Stimulated activated CD8-positive, alpha-beta memory T cell treated with anti-CD3 and anti-CD28 coated beads, Interleukin-12 subunit alpha, Interleukin-12 subunit beta, amount 100 ng/mL, for 24 hours (primary cell): ENCODE data around the gene GPR68.
"Not testable (repeated sequence)": the region's sequence is repeated elsewhere in the genome, so short reads cannot be mapped to it uniquely, and the experiment has no call there.

Source experiments
- DNase-seq: peaks from one replicate; pipeline ENCODE4 v3.0.0-alpha.2; 2020; ENCODE audit errors: extremely low read depth

The GPR68 gene

GRCh38 chr14:91190853-91191252, 53.7 kb downstream of the GPR68 start:
- no peak for DNase-seq

DNA sequence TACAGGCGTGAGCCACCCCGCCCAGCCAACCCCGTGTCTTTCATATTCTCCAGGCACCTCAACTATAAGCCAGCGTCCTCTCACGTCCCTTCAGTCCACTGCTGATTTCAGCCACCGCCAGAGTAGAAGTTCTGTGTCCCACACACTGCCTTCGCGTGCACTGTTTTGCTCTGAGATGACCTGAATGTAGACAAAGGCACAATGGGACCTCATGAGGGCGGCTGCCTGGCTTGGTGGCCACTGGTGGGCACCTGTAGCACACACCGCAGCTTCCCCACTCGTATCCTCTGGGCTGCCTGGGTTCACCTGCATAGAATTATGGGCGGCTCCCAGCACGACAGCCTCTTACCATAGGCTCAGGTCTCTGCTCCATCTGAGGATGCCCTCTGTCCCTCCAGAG, 57.2 kb downstream of the GPR68 start:
- DNase-seq = no peak

DNA sequence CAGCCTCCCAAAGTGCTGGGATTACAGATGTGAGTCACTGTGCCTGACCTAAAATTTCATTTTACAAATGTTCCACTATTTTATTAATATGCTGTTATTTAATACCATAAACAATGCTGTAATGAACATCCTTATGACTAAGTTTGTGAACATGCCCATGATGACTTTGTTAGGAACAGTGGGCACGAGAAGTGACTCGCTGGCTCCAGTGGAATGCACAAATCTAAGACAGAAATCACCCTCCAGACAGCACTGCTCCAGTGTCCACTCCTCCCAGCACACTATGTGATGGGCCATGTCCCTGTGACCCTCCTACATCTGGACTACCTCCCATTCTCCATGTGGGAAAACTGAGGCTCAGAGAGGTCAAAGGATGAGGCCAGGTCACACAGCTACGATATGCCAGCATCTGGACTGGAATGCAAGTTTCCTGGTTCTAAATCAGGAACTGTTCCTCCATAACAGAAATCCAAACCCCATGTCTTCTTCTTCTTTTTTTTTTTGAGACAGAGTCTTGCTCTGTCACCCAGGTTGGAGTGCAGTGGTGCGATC, 57.9 kb downstream of the GPR68 start:
- DNase-seq = no peak

DNA sequence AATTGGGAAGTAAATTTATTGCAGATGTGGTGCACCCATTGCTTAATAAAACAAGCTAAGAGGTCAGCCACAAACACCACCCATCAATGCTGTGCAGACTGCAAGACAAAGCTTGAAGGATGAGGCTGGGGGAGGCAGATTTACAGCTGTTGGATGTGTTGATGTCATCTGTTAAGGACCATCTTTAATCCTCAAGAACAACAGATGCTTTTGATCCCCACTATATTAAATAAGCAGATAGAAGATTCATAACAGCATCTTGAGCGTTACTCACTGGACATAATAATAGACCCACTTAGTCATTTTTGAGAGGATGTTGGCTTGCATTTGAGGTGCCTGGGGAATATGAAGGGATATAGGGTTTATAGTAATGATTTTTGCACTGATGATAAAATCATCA, 58.8 kb downstream of the GPR68 start:
- DNase-seq = no peak

DNA sequence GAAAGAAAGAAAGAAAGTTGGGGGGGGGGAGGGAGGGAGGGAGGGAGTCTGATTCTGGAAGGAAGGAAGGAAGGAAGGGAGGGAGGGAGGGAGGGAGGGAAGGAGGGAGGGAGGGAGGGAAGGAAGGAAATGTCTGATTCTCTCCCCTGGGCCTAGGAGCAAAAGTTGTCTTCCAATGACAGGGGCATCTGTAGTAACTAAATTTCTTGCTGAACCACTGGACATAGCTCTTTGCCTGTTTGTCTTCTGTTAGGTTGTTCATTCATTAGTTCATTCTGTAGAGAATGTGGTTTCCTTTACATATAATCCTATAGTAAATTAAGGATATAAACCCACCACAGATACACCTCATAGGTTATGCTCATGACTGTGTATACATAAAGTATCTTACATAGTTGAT, 59.9 kb downstream of the GPR68 start:
- DNase-seq = no peak

DNA sequence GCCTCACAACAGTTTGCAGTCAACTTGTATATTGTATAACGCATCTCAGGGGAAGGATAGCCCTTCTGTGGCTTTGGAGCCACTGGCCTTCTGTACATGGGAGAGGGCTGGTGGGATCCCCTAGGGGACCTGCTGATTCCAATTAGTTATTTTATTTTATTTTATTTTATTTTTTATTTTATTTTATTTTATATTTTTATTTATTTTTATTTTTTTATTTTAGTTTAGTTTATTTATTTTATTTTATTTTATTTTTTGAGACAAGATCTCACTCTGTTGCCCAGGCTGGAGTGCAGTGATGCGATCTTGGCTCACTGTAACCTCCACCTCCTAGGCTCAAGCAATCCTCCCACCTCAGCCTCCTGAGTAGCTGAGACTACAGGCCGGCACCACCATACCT, 61.8 kb downstream of the GPR68 start:
- DNase-seq = not testable (repeated sequence)
